HepG2 (cell line): ENCODE data around the gene PTEN. TPM values are rescaled to one million over a fixed set of nuclear protein-coding genes. Genes with fewer than 3 reads are reported as not detected.
"Not testable (repeated sequence)": the region's sequence is repeated elsewhere in the genome, so short reads cannot be mapped to it uniquely, and the experiment has no call there.

Experiments
- ATAC-seq: fragments of 200-7000 bp; cut with Tn5 transposase; 3 replicates; pipeline ENCODE4 v1.9.1; 2020; ENCODE audit warnings: mild to moderate bottlenecking, moderate library complexity
- BruUV-seq: library from RNA; stranded (reverse); fragments of 400-500 nt; replicated peaks from 2 replicates; lab custom pipeline; 2021; lab: Mats Ljungman, UMichigan
- CTCF ChIA-PET: fragments of 300-600 bp; formaldehyde crosslinking; extraction: SDS; loops from one replicate; lab custom pipeline; 2021; ENCODE audit warnings: low total read pairs, inconsistent platforms, low intra/inter-chr PET ratio; lab: Yijun Ruan, JAX
- POLR2A ChIA-PET: fragments of 350-600 bp; sonication (Branson Sonifier 250); formaldehyde crosslinking; loops from one replicate; lab custom pipeline; 2020; ENCODE audit warnings: antibody characterized with exemption, inconsistent platforms; lab: Yijun Ruan, JAX
- DNase-seq: peaks from one replicate; pipeline ENCODE4 v3.0.0-alpha.2; 2015; ENCODE audit warnings: low spot score
- FAIRE-seq: peaks from 3 replicates; lab custom pipeline; 2011; peaks lifted over from hg19 to GRCh38; lab: Jason Lieb, UNC
- H2AFZ ChIP-seq: one replicate; pipeline ENCODE4 v1.6.1; 2011; ENCODE audit warnings: low read length, inconsistent platforms
- H3K27ac ChIP-seq: fragments of 300-600 bp; 3 replicates; pipeline ENCODE4 v1.8.0; 2011; ENCODE audit warnings: mixed run types, mild to moderate bottlenecking, mixed read lengths, low read length, inconsistent platforms; ENCODE audit not compliant: insufficient read depth; ENCODE audit errors: extremely low read length
- H3K27me3 ChIP-seq, 2 experiments: fragments of 200-600 bp in 1 of 2; 2 replicates in 1 of 2; 3 replicates in 1 of 2; pipeline versions ENCODE4 v1.6.0 to v1.8.0; 2011; ENCODE audit warnings: low read length in 2 of 2, mild to moderate bottlenecking in 2 of 2, moderate library complexity in 2 of 2, inconsistent platforms in 1 of 2; ENCODE audit not compliant: insufficient read depth in 2 of 2, control insufficient read depth in 1 of 2
- H3K36me3 ChIP-seq, 2 experiments: fragments of 200-600 bp in 1 of 2; replicated peaks in 1 of 2; 2 replicates in 1 of 2; 3 replicates in 1 of 2; pipeline versions ENCODE4 v1.5.1 to v1.8.0; 2011; ENCODE audit warnings: low read length in 2 of 2, inconsistent platforms in 1 of 2; ENCODE audit not compliant: insufficient read depth in 2 of 2, control insufficient read depth in 1 of 2
- H3K4me1 ChIP-seq: 2 replicates; pipeline ENCODE4 v1.5.1; 2012; ENCODE audit warnings: low read length, inconsistent platforms; ENCODE audit not compliant: insufficient read depth
- H3K4me2 ChIP-seq: 2 replicates; pipeline ENCODE4 v1.6.0; 2011; ENCODE audit warnings: low read depth, low read length, inconsistent platforms
- H3K4me3 ChIP-seq, 3 experiments: fragments of 200-600 bp in 1 of 3; sonication (generic), shearing (Covaris generic) in 1 of 3; replicated peaks in 1 of 3; 2 replicates each; pipeline ENCODE4 v1.5.1; 2011 to 2016; ENCODE audit warnings: low read length in 3 of 3, inconsistent platforms in 2 of 3, low read depth in 2 of 3, mild to moderate bottlenecking in 2 of 3, control low read depth in 1 of 3, mixed read lengths in 1 of 3; ENCODE audit not compliant: insufficient read depth in 1 of 3
- H3K79me2 ChIP-seq: one replicate; pipeline ENCODE4 v1.6.1; 2011; ENCODE audit warnings: low read length, inconsistent platforms; ENCODE audit not compliant: insufficient read depth
- H3K9ac ChIP-seq: 2 replicates; pipeline ENCODE4 v1.6.0; 2011; ENCODE audit warnings: mild to moderate bottlenecking, low read depth, low read length, inconsistent platforms; ENCODE audit not compliant: insufficient read depth
- H3K9me3 ChIP-seq: 2 replicates; pipeline ENCODE4 v1.5.1; 2012; ENCODE audit warnings: mild to moderate bottlenecking, low read length
- H4K20me1 ChIP-seq: 2 replicates; pipeline ENCODE4 v1.6.0; 2011; ENCODE audit warnings: inconsistent platforms, mild to moderate bottlenecking, low read length, moderate library complexity; ENCODE audit not compliant: insufficient read depth
- NPAS2 ChIP-seq: sonication (generic); formaldehyde crosslinking; IDR thresholded peaks from 2 replicates; pipeline ENCODE4 v1.8.0; 2022; ENCODE audit warnings: mild to moderate bottlenecking, missing genetic modification reagents, borderline replicate concordance
- REXO4 ChIP-seq: sonication (generic); formaldehyde crosslinking; IDR thresholded peaks from 2 replicates; pipeline ENCODE4 v1.8.0; 2022; ENCODE audit warnings: missing genetic modification reagents, mild to moderate bottlenecking, borderline replicate concordance
- ZMYM2 ChIP-seq: sonication (generic); formaldehyde crosslinking; IDR thresholded peaks from 2 replicates; pipeline ENCODE4 v1.8.0; 2022; ENCODE audit warnings: mild to moderate bottlenecking, missing genetic modification reagents
- ZNF619 ChIP-seq: sonication (generic); formaldehyde crosslinking; IDR thresholded peaks from 2 replicates; pipeline ENCODE4 v1.4.0; 2020; ENCODE audit warnings: mild to moderate bottlenecking, missing genetic modification reagents
- ZNF790 ChIP-seq: sonication (generic); formaldehyde crosslinking; IDR thresholded peaks from 2 replicates; pipeline ENCODE4 v1.8.0; 2022; ENCODE audit warnings: missing genetic modification reagents, mild to moderate bottlenecking, borderline replicate concordance
- WGBS: methylation state at CpG from one replicate; pipeline ENCODE4 v1.1.6; 2017; ENCODE audit warnings: low lambda C conversion rate; 5-methylcytosine and 5-hydroxymethylcytosine counted together
- in situ Hi-C: cut with HindIII; loops from 2 replicates; pipeline ENCODE4 v1.10.0; 2017; ENCODE audit warnings: low pct_unique_long_range_greater_than_20kb; ENCODE audit not compliant: extremely low pct_ligation_motif_present
- intact Hi-C: fragments of 100-400 bp; cut with micrococcal nuclease; formaldehyde crosslinking; loops from one replicate; pipeline ENCODE4 v1.10.0; 2022; ENCODE audit not compliant: unreplicated experiment
- polyA plus RNA-seq, 8 experiments: library from polyadenylated mRNA; depleted of rRNA in 3 of 8; stranded (reverse) in 7 of 8; unstranded in 1 of 8; fragments of >200 nt; fragmentation: Illumina TruSeq in 4 of 8; extraction: Trizol in 4 of 8; gene quantifications; 2 replicates each; pipeline versions ENCODE4 v1.2.1 to v1.2.3, GENCODE V29; 2011 to 2016; ENCODE audit warnings: low read depth in 4 of 8, missing spikeins in 1 of 8, mixed read lengths in 1 of 8; ENCODE audit not compliant: insufficient read depth in 1 of 8
- total RNA-seq, 5 experiments: library from RNA; depleted of rRNA; stranded (reverse); fragments of >200 nt; fragmentation: Illumina TruSeq; extraction: Trizol; gene quantifications; 2 replicates each; pipeline ENCODE4 v1.2.3, GENCODE V29; 2016; ENCODE audit warnings: low read depth in 1 of 5

The PTEN gene
- total and polyA plus RNA-seq, 2 of the 13 experiments (the other 11 are each of a cell fraction or from before 2014, with no cell fraction given) = 30.3 to 61.3 TPM

GRCh38 chr10:87868277-87868676 is 4.9 kb downstream of the PTEN start:
- H4K20me1 ChIP-seq = peaks cover 57% of the 10 kb centered on the region
- ATAC-seq (no peak), DNase-seq (no peak), FAIRE-seq (no peak)
- H2AFZ ChIP-seq = no peak overlapping the region
- 9% methylated on average over 1 of the region's 1 CpG for WGBS
- H3K9ac ChIP-seq = peak overlapping the region; percentile 40; the same call in 1 of the 2 replicates
- H3K27ac ChIP-seq = peak overlapping the region; percentile 7
- peak overlapping the region; percentile 65 to 94 (median 80); a peak in 4 of 6 replicates for H3K4me3 ChIP-seq
- TF ChIP-seq ZNF619 (no peak), ZNF790 (CRISPR knock-in tag) (no peak), NPAS2 (CRISPR knock-in tag) (no peak), REXO4 (no peak), ZMYM2 (CRISPR knock-in tag) (no peak)
- H3K27me3 ChIP-seq = no peaks in the 10 kb centered on the region; a peak in 1 of 5 replicates
- H3K36me3 ChIP-seq = no peaks in the 10 kb centered on the region; a peak in 1 of 5 replicates
- no TSS peak for BruUV-seq
- intact Hi-C loops = no loop called here
- H3K9me3 ChIP-seq = no peaks in the 10 kb centered on the region
- H3K4me2 ChIP-seq = peak overlapping the region; percentile 76
- in situ Hi-C loops = no loop called here
- ChIA-PET POLR2A (no interaction called here), CTCF (no interaction called here)
- peaks cover 40% of the 10 kb centered on the region for H3K4me1 ChIP-seq
- peaks cover 91% of the 10 kb centered on the region for H3K79me2 ChIP-seq

DNA sequence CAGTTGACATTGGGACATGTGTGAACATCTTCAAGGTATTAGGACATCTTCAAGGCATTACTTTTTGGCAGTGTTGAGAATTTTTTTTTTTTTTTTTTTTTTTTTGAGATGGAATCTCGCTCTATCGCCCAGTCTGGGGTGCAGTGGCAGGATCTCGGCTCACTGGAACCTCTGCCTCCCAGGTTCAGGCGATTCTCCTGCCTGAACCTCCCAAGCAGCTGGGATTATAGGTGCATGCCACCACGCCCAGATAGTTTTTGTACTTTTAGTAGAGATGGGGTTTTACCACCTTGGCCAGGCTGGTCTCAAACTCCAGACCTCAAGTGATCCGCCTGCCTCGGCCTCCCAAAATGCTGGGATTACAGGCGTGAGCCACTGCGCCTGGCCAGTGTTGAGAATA is 5.7 kb downstream of the PTEN start:
- H3K27ac ChIP-seq, BruUV-seq, ATAC-seq, POLR2A ChIA-PET, H2AFZ ChIP-seq, in situ Hi-C loops, intact Hi-C loops, FAIRE-seq, H3K36me3 ChIP-seq, H3K4me3 ChIP-seq, CTCF ChIA-PET, DNase-seq, H3K9ac ChIP-seq, H3K27me3 ChIP-seq, H3K9me3 ChIP-seq: not testable (repeated sequence)
- H4K20me1 ChIP-seq = peaks cover 64% of the 10 kb centered on the region
- 95% methylated on average over 9 of the region's 9 CpGs for WGBS
- H3K4me1 ChIP-seq = peaks cover 49% of the 10 kb centered on the region
- H3K79me2 ChIP-seq = peaks cover 99% of the 10 kb centered on the region
- H3K4me2 ChIP-seq = peak overlapping the region; percentile 76
